Fibroblast of skin of right biceps (primary cell): Measurements from ENCODE around the gene PRM3.
A peak's percentile ranks its signal among the peaks of the same experiment; 100 is the strongest.

Experiments used
- DNase-seq: peaks from one replicate; pipeline ENCODE4 v3.0.0-alpha.2; 2013

PRM3 gene

DNA sequence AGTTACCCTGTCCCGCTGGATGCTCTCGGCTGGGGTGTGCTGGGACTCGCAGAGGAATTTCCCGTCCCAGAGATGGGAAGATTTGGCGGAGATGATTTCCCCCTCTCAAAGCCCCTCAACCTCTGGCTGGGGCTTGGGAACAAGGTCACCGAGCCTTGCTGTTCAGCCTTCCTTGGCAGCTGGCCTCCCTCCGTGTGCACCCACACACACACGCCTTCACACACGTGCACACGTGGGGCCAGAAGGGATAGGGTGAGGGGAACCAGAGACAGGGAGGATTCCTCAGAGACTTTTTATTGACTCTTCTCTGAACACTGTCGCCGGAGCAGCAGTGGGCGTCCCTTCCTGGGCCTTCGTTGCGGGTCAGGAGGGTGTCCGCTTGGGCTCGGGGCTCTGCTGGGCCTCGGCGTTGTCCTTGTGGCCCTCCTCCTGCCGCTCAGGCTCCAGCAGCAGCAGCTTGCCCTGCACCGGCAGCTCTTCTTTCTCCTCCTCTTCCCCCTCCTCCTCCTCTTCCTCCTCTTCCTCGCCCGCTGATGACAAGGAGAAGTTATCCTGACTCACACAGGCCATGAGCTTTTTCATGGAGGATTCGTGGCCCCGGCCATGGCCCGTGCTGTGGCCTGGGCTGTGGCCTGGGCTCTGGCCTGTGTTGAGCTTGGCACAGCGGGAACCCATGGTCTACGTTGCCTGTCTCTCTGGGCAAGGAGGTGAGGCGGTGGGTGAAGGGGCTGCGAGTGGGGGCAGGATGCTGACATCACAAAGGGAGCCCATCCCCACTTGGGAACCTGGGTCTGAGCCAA is at the start of gene PRM3:
TSS of gene PRM3 (minus strand) at position 709 of the 800 bp plus-strand sequence. CDS start at position 675, 34 bp downstream.
- no peak for DNase-seq

- DNase-seq, result no peak
These were observed 49.4 kb upstream of the PRM3 start for GRCh38 chr16:11322823-11323222.

DNA sequence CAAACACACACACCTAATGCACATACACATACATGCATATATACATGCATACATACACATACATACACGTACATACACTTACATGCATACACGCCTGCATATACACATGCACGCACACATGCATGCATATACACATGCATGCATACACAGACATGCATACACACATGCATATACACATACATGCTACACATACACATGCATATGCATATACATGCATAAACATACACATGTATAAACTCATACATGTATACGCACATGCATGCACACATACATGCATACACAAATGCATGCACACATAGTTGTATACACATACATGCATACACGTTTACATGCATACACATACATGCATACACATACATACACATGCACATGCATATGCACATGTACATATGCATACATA is 48.2 kb upstream of the PRM3 start:
- DNase-seq, result no peak

- DNase-seq, result no peak
These were observed 46.7 kb upstream of the PRM3 start for GRCh38 chr16:11320170-11320569.

DNA sequence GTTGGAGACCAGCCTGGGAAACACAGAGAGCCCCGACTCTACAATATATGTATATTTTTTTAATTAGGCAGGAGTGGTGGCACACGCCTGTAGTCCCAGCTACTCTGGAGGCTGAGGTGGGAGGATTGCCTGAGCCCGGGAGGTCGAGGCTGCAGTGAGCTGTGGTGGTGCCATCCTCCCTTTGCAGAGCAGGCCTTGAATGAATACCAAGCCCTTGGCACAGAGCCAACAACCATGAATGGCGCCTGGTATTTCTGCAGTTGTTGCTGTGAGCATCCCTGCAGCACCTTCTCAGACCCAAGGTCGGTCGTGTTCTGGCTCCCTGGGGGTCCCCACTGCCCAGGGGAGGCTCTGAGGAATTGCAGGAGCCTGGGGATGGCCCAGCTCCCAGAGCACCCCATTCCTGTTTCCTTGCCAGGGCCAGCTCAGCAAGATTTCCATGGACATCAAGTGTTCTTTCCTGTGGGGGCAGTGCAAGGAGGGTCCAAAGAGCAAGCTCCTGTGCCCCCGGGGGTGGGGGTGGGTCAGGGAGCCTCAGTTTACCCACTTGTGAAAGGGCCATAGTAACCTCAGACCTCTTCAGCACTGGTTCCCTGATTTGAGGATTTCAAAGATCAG is 46.2 kb upstream of the PRM3 start:
- peak; percentile 36 for DNase-seq

GRCh38 chr16:11318817-11319216 is 45.4 kb upstream of the PRM3 start:
- no peak for DNase-seq

DNA sequence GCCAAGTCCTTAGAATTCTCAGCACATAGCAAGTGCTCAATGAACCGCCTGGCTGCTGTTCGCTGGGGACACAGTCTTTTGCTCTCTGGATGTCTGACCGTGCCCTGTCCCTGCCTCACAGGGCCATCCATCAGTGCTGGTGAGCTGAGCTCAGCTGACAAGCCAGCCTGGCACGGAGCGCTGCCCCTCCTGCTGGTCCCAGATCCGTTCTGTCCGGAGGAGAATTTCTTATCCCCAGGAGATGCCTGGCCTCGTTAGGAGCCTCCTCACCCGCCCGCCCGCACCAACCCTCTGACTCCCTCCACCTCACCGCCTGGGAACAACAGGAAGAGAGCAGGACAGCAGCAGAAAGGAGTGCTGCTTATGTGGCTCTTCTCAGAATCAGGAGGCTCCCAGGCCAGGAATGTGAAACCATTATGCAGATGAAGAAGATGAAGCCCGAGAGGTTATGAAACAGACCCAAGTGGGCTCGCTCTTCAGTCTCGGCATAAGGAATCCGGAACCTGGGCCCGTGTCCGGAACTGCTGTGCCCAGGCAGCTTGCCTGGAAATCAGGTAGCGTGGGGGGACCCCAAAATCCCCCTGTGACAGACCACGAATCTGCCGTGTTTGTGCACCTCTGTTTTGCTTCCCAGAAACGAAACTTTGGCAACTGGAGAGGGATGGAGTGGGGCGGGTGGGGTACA is 43.0 kb upstream of the PRM3 start:
- DNase-seq, result peak; percentile 43

DNA sequence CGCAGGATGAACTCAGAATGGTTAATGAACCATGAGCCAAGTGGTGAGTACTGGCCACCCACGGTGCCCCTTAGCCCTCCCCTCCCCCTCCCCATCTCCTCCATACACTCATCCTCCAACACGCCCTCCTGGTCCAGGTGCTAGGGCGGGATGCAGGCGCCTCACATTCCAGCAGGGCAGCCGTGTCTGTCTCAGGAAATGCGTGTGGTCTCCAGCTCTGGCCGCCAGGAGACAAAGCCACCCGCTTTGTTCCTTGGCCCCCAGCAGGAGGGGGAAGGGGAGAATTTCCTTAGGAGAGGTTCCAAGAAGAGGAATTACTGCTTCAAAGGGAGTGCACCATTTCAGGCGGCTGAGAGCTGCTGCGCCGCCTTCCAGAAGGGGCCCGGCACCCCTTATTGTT is 42.1 kb upstream of the PRM3 start:
- DNase-seq, result peak; percentile 91

DNA sequence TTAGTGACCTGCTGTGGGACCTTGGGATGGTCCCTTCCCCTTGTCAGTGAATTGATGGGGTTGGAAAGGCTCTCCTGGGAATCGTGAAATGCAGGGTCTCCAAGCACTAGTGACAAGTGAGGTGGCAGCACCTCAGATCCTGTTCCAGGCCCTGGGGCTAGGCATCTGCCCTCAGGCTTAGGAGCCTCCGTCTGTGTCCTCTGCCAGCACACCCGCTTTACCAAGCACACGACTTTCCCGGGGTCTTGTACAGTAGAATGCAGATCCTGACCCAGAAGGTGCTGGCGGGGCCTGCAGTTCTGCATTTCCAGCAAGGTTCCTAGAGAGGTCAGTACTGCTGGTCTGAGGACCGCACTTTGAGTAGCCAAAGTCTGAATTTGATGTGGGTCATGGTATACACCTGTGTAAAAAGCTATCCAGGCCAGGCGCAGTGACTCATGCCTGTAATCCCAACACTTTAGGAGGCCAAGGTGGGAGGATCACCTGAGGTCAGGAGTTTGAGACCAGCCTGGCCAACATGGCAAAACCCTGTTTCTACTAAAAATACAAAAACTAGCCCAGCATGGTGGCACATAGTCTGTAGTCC is 41.0 kb upstream of the PRM3 start:
- no peak for DNase-seq

DNA sequence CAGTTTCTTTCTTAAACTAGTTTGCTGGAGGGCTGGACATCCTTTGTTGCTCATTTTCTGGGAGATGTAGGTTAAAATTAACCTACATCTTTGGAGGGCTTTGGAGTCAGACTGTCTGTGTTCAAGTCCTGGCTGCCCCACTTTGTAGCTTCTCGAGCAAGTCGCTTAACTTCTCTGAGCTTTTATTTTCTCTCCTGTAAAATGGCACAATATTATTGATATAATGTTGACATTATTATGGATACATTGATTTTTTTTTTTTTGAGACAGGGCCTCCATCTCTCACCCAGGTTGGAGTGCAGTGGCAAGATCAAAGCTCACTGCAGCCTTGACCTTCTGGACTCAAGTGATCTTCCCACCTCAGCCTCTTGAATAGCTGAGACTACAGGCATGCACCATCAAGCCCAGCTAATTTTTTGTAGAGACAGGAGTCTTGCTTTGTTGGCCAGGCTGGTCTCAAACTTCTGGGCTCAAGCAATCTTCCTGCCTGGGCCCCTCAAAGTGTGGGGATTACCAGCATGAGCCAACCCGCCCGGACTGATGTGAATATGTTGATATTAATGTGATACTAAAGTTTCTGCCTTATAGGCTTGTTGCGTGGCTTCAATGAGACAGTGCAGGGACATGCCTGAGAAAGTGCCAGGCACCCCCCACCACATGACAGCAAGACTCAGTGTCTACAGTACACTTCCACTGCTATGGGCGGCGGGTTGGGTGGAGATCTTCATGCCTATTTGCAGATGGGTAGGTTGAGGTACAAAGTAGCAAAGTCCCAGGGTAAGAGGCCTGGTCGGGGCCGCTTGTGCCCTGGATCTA is 40.3 kb upstream of the PRM3 start:
- DNase-seq, result no peak

GRCh38 chr16:11312718-11313492 is 39.5 kb upstream of the PRM3 start:
- DNase-seq, result peak; percentile 77

- no peak for DNase-seq
These were observed 37.6 kb upstream of the PRM3 start for GRCh38 chr16:11310997-11311561.

DNA sequence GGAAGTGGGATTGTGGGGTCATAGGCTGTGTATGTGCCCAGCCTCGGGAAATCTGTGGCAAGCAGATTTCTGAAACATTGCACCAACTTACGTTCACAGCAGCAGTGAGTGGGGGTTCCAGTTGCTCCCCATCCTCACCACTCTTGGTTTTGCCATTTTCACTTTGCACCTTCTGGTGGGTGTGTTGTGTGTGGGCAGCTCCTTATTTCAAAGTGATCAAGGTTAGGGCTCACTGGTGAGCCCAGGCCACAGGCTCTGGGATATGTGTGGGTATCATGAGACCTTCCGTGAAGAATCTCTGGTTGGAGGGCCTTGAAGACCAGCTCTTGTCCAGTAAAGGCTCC is 37.2 kb upstream of the PRM3 start:
- DNase-seq, result no peak

GRCh38 chr16:11309895-11310633 is 36.6 kb upstream of the PRM3 start:
- peak; percentile 53 for DNase-seq

DNA sequence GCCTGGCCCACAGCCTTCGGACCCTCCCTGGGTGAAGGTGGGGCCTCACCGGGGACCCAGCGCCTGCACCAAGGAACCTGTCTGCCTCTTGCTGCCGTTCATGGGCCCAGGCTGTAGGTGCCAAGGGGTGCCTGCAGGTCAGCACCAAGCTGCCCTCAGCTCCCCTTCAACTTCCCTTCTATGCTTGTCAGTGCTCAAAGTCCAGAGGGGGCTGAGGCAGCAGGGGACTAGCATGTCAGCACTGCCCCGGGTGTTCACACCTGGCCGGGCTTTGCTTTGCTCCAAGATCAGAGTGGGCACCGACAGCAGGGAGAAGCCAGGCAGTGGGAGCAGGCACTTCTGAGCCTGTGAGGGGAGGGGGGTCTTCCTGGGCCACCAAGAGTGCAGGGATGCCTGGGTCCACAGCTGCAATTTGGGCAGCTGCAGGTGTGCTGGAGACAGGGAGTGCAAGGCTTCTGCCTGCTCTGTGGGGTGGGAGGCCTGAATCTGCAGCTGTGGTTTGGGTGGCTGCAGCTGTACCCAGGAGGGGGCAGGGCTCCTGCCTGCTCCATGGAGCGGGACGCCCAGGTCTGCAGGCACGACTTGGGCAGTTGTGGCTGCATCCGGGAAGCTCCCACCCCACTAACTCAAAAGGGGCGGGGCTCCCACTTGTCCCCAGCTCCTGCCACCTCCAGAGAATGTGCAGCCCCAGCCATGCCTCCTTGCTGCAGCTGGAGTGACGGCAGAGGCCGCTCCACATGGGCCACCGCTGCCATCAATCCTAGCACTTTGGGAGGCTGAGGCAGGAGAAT is 35.3 kb upstream of the PRM3 start:
- no peak for DNase-seq

- DNase-seq, result no peak
These were observed 34.4 kb upstream of the PRM3 start for GRCh38 chr16:11307639-11308492.

DNA sequence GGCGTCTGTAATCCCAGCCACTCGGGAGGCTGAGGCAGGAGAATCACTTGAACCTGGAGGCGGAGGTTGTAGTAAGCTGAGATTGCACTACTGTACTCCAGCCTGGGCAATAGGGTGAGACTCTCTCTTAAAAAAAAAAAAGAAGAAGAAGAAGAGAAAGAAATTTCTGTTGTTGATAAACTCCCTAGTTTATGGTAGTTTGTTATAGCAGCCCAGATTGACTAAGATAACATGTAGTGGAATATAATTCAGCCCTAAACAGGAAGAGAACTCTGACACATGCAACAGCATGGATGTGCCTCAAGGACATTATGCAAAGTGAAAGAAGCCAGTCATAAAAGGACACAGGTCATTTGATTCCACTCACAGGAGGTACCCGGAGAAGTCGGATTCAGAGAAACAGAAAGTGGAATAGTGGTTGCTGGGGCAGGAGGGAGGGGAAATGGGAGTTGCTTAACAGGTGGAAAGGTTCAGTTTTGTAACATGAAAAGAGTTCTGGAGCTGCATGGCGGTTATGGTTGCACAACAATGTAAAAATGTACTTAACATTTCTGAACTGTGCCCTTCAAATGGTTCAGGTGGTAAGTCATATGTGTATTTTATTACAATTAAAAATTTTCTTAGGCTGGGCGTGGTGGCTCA is 33.7 kb upstream of the PRM3 start:
- DNase-seq, result no peak

DNA sequence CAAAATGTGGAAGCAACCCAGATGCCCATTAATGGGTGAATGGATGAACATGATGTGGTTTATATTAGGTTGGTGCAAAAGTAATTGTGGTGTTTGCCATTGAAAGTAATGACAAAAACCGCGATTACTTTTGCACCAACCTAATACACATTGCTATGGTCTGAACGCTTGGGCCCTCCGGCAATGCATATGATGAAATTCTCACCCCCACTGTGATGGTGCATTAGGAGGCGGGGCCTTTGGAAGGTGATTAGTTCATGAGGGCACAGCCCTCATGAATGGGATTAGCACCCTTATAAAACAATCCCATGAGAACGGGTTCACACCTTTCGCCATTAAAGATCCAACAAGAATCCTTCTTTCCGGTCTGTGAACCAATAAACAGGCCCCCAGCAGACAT is 33.0 kb upstream of the PRM3 start:
- DNase-seq, result no peak
